HG03460 (cell line): Measurements from ENCODE around the gene CPA2.
"Not testable (repeated sequence)": the region's sequence is repeated elsewhere in the genome, so short reads cannot be mapped to it uniquely, and the experiment has no call there.

Source experiments
- ATAC-seq: cut with Tn5 transposase; IDR thresholded peaks from one replicate; pipeline ENCODE4 v1.9.1; 2021; ENCODE audit not compliant: unreplicated experiment

Gene CPA2

DNA sequence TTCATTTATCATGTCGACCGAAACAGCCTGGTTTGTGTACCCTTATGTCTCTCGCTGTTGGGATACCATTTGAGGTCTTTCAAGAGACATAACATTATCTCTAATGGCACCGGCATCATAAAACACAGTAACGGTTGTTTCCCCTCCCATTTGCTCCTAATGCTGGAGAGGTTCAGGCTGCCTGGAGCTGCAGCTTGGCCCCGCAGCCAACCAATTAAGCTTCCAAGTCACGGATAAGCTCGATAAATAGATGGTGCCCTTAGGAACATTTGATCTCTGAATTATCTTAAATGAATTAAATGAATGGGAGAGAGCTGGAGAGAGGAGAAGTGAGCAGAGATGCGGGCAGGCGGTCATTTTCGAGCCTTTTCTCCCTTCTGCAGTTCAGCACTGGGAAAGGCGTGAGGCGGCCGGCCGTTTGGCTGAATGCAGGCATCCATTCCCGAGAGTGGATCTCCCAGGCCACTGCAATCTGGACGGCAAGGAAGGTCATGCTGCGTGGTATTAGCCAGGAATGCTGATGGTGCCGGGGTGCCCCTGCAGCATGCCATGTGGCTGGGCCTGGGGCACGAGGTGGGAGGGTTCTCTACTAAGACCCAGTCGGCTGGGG lies 38.9 kb downstream of the CPA2 start:
- ATAC-seq, result no peak

DNA sequence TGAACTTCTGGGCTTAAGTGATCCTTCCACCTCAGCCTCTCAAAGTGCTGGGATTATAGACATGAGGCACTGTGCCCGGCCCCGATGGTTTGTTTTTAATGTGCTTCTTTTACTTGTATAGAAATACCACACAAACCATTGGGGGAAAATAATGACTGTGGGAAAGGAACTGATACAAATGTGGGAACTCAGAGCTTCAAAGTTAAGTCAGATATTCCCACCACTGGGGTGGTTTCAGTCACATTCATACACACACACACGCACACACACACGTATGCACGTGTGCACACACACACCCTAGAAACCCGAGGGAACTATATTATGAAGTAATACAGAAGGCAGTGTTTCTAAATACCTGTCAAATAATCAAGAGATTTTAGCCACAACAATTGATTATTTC lies 43.3 kb downstream of the CPA2 start:
- no peak for ATAC-seq

DNA sequence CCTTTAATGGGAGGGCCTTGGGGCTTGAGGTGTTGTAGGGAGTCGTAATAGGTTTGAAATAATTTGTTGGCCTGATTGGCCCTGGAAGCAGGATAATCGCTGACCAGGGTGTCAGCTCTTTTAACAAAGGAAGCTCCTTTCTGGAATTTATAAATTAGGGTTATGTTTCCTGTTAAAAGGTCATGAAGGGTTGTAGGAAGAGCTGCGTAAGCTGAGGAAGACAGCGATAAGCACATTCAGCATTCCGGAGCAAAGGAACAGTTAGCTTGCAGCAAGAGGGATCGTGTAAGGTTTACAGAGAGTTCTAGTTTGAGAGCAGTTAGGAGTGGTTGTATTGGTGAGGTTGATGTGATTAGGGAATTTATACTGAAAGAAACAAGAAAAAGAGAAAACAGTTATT lies 47.6 kb downstream of the CPA2 start:
- no peak for ATAC-seq

GRCh38 chr7:130319541-130319940 lies 52.9 kb downstream of the CPA2 start:
- ATAC-seq, result no peak

GRCh38 chr7:130321542-130322229 lies 55.0 kb downstream of the CPA2 start:
- ATAC-seq, result not testable (repeated sequence)

- no peak for ATAC-seq
Observed at GRCh38 chr7:130322615-130323014, 56.0 kb downstream of the CPA2 start.

- no peak for ATAC-seq
Observed at GRCh38 chr7:130324306-130324943, 57.8 kb downstream of the CPA2 start.

- ATAC-seq, result no peak
Observed at GRCh38 chr7:130329681-130330080, 63.0 kb downstream of the CPA2 start.

DNA sequence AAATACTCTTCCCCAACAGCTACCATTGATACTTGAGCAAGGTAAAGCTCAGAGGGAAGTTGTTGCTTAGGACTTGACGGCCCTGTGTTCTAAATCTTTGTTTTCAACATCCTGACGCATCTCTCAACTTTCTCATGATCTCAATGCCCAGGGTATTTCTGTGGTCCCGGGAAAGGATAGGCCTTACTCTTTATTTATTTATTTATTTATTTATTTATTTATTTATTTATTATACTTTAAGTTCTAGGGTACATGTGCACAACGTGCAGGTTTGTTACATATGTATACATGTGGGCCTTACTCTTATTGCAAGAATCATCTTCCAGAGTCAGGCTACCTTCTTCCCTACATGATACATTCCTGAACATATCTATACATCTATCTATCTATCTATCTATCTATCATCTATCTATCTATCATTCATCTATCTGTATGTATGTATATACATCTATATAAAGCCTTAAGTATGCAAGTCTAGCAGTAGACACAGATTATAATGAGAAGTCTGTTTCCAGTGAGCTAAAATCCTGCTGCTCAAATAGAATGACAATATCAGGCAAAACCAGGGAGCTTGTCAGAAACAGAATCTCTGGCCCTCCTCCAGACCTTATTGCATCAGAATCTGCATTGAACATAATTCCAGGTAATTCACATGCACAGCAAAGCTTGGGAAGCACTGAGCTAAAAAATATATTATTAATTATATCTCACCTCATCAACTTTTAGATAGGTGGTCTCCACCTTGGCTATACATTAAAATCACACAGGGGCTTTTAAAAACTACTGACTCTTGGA lies 65.8 kb downstream of the CPA2 start:
- no peak for ATAC-seq

GRCh38 chr7:130333832-130334231 lies 67.2 kb downstream of the CPA2 start:
- no peak for ATAC-seq

GRCh38 chr7:130334274-130334673 lies 67.6 kb downstream of the CPA2 start:
- ATAC-seq, result no peak

- ATAC-seq, result no peak
Observed at GRCh38 chr7:130337410-130337971, 70.8 kb downstream of the CPA2 start.

- ATAC-seq, result no peak
Observed at GRCh38 chr7:130338233-130338632, 71.6 kb downstream of the CPA2 start.
